ENCODE data around the gene LARGE1.

LARGE1 gene

DNA sequence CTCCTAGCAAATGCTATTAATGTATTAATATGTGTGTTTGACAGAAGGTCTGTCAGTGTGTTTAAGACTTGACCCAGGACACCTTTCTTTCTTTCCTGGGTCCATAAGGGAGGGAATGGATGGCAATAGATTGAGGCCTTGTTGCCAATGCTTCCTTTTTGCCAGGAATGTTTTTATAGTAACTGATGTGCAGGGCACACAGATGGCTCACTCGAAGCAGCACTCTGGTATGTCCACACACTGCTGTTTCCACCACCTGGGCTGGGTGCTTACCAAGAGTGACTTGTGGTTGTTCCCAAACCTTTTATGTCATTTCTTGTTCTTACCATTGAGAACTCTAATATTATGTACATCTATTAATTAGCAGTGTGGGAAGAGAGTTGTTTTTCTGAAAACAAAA lies 465.2 kb downstream of the LARGE1 start:
- no peak for DNase-seq

GRCh38 chr22:33451866-33452469 lies 468.3 kb downstream of the LARGE1 start:
- no peak for DNase-seq

GRCh38 chr22:33450756-33451155 lies 469.5 kb downstream of the LARGE1 start:
- no peak for DNase-seq

GRCh38 chr22:33447733-33448132 lies 472.5 kb downstream of the LARGE1 start:
- DNase-seq: no peak

GRCh38 chr22:33443683-33444082 lies 476.6 kb downstream of the LARGE1 start:
- DNase-seq: no peak

DNA sequence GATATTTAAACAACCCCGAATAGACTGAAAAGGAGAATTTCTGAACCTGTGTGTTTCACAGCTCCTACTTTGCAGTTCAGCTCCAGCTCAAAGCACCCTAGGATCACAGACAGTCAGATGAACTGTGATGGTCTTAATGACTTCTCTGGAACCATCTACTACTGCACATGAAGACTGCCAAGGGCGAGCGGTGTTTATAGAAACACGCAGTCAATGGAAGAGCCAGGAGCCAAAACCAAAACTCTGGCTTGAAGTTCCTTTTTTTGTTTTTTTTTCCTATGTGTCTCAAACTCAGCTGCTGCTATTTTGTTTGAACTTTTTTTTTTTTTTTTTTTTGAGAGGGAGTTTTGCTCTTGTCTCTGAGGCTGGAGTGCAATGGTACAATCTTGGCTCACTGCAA lies 479.5 kb downstream of the LARGE1 start:
- no peak for DNase-seq

- no peak for DNase-seq
Measured at GRCh38 chr22:33438273-33438672, 482.0 kb downstream of the LARGE1 start.

- no peak for DNase-seq
Measured at GRCh38 chr22:33431300-33431699, 489.0 kb downstream of the LARGE1 start.

DNA sequence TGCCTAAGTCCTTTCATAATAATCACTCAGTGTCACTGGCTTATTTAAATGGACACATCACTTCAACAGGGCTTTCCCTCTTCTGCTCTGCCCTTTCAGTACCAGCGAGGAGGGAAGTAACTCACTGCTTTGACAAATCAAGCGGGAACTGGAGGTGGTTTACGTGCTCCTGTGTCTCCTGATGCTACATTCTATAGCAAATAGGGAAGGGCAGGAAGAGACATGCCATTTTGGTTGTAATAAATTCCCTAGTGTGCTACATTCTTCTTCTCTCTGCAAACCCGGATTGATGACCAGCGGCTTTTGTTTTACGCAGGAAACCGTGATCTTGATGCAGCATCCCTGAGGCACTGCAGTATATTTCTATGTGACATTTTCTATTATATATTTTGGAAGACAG lies 491.0 kb downstream of the LARGE1 start:
- no peak for DNase-seq

DNA sequence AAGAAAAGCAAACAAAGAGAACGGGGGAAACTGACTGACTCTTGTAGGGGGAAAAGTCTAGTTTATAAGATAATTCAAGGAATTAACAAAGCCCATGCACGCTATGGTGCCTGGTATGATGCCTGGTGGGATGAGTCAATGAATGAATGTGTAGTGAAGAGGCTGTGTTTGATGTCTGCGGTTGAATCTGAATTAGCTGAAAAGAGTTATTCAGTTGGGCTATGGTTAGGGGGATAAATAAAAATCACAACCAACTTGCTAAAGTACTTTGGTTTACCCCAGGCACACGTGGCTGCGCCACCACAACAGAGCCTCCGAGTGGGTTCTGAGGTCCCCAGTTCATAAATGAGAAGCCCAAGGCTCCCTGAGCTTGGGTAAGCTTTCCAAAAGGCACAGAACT lies 492.8 kb downstream of the LARGE1 start:
- DNase-seq: no peak

DNA sequence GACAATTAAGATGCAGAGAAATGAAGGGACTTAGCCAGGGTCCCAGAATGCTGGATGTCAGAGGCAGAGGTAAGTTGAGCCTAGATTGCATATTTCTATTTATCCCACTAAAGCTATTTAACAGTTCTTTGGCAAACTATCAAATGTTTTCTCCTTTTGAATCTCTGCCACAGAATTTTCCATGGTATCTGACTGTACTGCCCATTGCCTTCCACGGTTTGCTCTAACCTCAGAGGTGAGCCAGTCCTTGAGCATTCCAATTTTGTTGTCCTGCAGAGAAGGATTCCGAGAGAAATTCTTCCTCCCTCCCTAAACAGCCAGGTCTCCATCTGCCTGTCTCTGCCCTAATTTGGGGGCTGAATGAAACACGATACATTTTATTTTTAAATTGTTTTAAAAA lies 493.8 kb downstream of the LARGE1 start:
- DNase-seq: no peak

DNA sequence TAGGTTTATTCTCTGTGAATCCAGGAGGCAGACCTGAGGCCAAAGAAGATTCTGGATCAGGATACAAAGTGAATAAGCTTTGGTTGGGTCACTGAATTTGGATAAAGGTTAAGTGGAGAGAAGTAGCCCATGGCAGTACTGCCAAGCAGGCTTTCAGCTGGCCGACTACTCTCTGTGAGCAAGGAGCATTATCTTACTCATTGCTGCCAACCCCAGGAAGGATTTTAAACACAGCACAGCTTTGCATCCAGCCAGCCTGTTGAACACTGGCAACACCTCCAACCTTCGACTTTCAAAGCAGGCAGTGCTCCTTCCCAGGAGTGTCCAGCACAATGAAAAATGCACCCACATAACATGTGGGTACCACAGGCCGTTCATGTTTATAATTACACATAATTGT lies 498.4 kb downstream of the LARGE1 start:
- no peak for DNase-seq

- no peak for DNase-seq
Measured at GRCh38 chr22:33418484-33418883, 501.8 kb downstream of the LARGE1 start.

GRCh38 chr22:33415401-33415800 lies 504.9 kb downstream of the LARGE1 start:
- no peak for DNase-seq

GRCh38 chr22:33409079-33409478 lies 511.2 kb downstream of the LARGE1 start:
- DNase-seq: no peak

DNA sequence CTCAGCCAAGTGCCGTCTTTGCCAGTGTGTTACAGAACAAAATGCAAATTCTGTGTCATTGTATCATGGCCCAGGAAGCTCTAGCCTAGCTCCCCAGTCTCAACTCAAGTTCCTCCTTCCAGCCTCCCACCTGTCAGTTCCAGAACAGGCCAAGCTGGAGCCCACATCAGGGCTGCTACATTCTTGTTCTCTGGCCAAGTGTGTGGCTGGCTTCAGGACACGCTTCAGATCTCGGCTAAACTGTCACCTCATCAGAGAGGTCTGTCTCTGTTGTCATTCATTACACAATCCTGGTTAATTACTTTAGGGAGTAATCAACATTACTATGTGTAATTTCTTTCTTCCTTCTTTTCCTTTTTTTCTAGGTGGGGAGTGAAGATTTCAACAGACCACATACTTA lies 515.1 kb downstream of the LARGE1 start:
- no peak for DNase-seq

DNA sequence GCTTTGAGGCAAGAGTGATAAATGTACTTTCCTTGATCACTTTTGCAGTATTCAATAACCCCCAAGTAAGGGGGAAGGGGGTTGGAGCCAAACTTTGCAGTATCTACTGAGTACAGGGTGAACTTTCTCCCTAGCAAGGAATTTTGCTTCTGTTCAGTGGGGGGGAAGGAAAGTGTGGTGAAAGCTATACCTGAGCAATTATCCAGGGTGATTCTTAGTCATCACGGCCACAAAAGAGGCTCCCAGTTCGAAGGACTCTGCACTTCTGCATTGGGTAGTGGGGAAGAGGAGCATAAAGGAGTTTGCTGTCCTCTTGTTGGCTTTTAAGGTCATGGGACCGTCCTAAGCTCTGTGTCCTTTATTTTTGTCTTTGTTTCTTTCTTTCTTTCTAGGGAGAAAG lies 515.6 kb downstream of the LARGE1 start:
- no peak for DNase-seq

DNA sequence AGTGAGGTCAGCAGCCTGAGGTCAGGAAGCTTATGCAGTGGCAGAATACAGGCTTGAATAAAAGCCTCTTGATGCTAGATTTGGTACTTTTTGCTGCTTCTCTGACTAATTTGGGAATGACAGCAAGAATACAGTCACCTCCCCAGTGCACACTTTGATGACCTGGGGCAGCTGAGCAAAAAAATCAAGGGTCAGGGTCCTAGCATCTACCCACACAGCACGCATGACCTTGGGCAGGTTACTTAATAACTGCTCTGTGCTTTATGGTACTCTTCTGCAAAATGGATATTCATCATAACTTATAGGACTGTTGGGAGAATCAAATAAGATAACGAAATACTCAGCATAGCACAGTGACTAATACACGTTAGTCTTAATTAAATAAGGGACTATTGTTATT lies 518.0 kb downstream of the LARGE1 start:
- DNase-seq: no peak

- no peak for DNase-seq
Measured at GRCh38 chr22:33401291-33401690, 519.0 kb downstream of the LARGE1 start.

GRCh38 chr22:33400891-33401290 lies 519.4 kb downstream of the LARGE1 start:
- DNase-seq: no peak

DNA sequence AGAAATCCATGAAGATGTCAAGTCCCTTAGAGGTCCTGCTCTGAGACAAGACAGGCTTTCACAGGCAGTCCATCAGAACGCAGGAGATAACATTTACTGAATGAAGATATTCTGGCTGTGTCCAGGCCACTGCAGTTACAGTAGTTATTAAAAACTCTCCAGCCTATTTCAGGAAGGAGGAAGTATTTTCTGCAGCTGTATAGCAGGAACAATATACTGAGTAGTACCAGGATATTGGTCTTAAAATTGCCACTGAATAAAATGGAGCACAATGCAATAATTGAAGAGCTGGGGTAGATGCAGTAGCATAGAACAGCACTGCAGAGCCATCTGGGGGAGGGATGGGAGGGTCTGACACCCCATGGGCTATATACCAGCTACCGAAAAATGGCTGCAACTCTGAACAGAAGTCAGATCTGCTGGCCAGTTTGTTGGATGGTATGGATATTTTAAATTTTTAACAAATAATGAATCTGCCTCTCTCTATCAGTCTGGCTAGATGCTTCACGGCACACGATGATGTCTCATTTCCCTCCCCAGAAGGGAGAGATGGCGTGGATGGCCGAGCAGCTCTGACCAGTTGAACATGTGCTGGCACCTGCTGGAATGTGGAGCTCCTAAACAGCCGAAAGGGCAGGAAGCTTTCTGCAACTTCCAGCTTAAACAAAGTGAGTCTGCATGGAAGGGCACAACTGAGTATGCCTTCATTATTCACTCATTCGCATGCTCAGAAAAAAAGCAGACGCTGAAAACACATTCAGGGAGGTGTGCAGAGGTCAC lies 520.0 kb downstream of the LARGE1 start:
- no peak for DNase-seq

DNA sequence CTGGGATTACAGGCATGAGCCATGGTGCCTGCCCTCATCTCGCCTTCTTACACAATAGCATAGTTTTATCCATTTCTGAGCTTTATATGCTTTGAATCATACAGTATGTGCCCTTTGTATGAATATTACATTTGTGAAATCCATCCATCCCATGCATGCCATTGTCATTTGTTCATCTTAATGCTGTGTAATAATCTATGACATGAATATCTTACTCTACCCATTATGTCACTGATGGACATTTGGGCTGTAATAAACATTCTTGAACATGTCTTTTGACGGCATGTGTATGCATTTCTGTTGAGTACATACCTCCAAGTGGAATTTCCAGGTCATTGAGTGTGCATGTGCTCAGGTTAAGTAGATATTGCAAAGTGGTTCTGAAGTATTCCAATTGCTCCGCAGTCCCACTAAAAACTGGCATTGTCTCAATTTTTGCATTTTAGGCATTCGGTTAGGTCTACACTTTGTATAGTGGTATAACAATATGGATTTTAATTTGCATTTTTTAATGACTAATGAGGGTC lies 522.8 kb downstream of the LARGE1 start:
- DNase-seq: no peak

DNA sequence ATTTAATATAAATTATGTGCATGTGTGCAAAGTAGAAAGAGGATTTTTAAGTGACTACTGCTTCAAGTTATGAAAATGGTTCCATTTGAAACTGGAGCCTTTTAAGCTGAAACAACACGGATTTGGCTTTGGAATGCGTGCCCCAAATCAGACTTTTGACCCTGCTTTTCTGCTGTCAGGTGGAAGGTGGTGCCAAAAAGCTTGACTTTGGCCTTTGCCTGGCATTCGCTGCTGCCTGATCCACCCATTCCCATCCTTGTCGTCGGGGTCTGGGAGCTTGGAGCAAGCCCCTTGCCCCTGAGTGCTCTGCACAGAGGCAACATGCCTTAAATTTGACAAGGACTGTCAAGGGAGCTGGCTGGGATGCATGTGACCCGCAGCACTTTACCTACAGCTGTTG lies 526.8 kb downstream of the LARGE1 start:
- no peak for DNase-seq

- no peak for DNase-seq
Measured at GRCh38 chr22:33391298-33391697, 529.0 kb downstream of the LARGE1 start.

GRCh38 chr22:33389936-33390335 lies 530.3 kb downstream of the LARGE1 start:
- DNase-seq: no peak

Data from stimulated activated naive CD4-positive, alpha-beta T cell (primary cell).